ENCODE measurements around the gene MYH11.

Gene MYH11

GRCh38 chr16:15897121-15897780 lies 40.4 kb upstream of the MYH11 start:
- Histone ChIP-seq H2BK15ac (ENCODE audit: low read length) (no peak overlapping the region), H3K23ac (ENCODE audit: low read depth, low read length, poor library complexity) (no peak overlapping the region), H2AFZ (ENCODE audit: low read length) (no peak overlapping the region), H3K14ac (ENCODE audit: low read length) (no peak overlapping the region), H3K18ac (ENCODE audit: low read length) (no peak overlapping the region), H3K4me3 (ENCODE audit: low read length in 2 of 2) (no peak overlapping the region), H2BK12ac (ENCODE audit: low read length) (no peak overlapping the region), H2BK5ac (ENCODE audit: low read length) (no peak overlapping the region), H3K27me3 (ENCODE audit: control insufficient read depth in 3 of 3, insufficient read depth in 3 of 3, low read depth in 1 of 3, low read length in 3 of 3) (peaks cover 0 to 3% (median 0%) of the 10 kb centered on the region in 3 experiments), H3K4ac (ENCODE audit: low read length) (no peak overlapping the region), H3K9ac (ENCODE audit: low read depth, low read length, poor library complexity) (no peak overlapping the region), H3K9me3 (replicated peaks in 1 of 2; ENCODE audit: control insufficient read depth in 2 of 2, insufficient read depth in 1 of 2, low read depth in 1 of 2, low read length in 2 of 2) (no peaks in the 10 kb centered on the region), H2BK120ac (ENCODE audit: low read depth, low read length) (no peak overlapping the region), H4K8ac (ENCODE audit: low read depth, low read length) (no peak overlapping the region), H4K91ac (ENCODE audit: low read depth, low read length, poor library complexity) (no peak overlapping the region), H3K4me1 (ENCODE audit: control insufficient read depth in 2 of 2, insufficient read depth in 1 of 2, low read depth in 1 of 2, low read length in 2 of 2) (peaks cover 0 to 3% of the 10 kb centered on the region in 2 donors), H3K36me3 (replicated peaks in 1 of 2; ENCODE audit: control insufficient read depth in 2 of 2, insufficient read depth in 2 of 2, low read length in 2 of 2) (no peaks in the 10 kb centered on the region), H3K79me1 (ENCODE audit: low read depth, low read length) (no peaks in the 10 kb centered on the region), H3K4me2 (ENCODE audit: insufficient read depth, low read length, poor library complexity, severe bottlenecking) (no peak overlapping the region), H2AK5ac (ENCODE audit: low read depth, low read length) (no peak overlapping the region), H3K27ac (replicated peaks; ENCODE audit: low read length) (no peak overlapping the region)
- no CpG with 5 or more reads among the region's 8 CpGs for WGBS, 2 donors (ENCODE audit: extremely low coverage in 2 of 2, insufficient read length in 2 of 2, insufficient replicate concordance in 1 of 2)
- no peak for DNase-seq (ENCODE audit: low spot score)

GRCh38 chr16:15894571-15895374 lies 37.9 kb upstream of the MYH11 start:
- H4K91ac ChIP-seq (ENCODE audit: low read depth, low read length, poor library complexity): no peak overlapping the region
- H3K27me3 ChIP-seq (ENCODE audit: control insufficient read depth in 3 of 3, insufficient read depth in 3 of 3, low read depth in 1 of 3, low read length in 3 of 3): peaks cover 0 to 3% (median 0%) of the 10 kb centered on the region in 3 experiments
- H2BK5ac ChIP-seq (ENCODE audit: low read length): no peak overlapping the region
- H3K4me3 ChIP-seq (ENCODE audit: low read length in 2 of 2): no peak overlapping the region
- H3K36me3 ChIP-seq (replicated peaks in 1 of 2; ENCODE audit: control insufficient read depth in 2 of 2, insufficient read depth in 2 of 2, low read length in 2 of 2): no peaks in the 10 kb centered on the region
- H3K9ac ChIP-seq (ENCODE audit: low read depth, low read length, poor library complexity): no peak overlapping the region
- no peak overlapping the region for H3K4me2 ChIP-seq (ENCODE audit: insufficient read depth, low read length, poor library complexity, severe bottlenecking)
- no peak overlapping the region for H2AFZ ChIP-seq (ENCODE audit: low read length)
- H3K4ac ChIP-seq (ENCODE audit: low read length): no peak overlapping the region
- H4K8ac ChIP-seq (ENCODE audit: low read depth, low read length): no peak overlapping the region
- WGBS, 2 donors (ENCODE audit: extremely low coverage in 2 of 2, insufficient read length in 2 of 2, insufficient replicate concordance in 1 of 2): no CpG with 5 or more reads among the region's 7 CpGs
- no peak overlapping the region for H3K23ac ChIP-seq (ENCODE audit: low read depth, low read length, poor library complexity)
- no peak overlapping the region for H3K27ac ChIP-seq (replicated peaks; ENCODE audit: low read length)
- no peaks in the 10 kb centered on the region for H3K9me3 ChIP-seq (replicated peaks in 1 of 2; ENCODE audit: control insufficient read depth in 2 of 2, insufficient read depth in 1 of 2, low read depth in 1 of 2, low read length in 2 of 2)
- no peak for DNase-seq (ENCODE audit: low spot score)
- no peak overlapping the region for H2BK12ac ChIP-seq (ENCODE audit: low read length)
- H2BK15ac ChIP-seq (ENCODE audit: low read length): no peak overlapping the region
- H3K14ac ChIP-seq (ENCODE audit: low read length): no peak overlapping the region
- no peak overlapping the region for H2AK5ac ChIP-seq (ENCODE audit: low read depth, low read length)
- H3K4me1 ChIP-seq (ENCODE audit: control insufficient read depth in 2 of 2, insufficient read depth in 1 of 2, low read depth in 1 of 2, low read length in 2 of 2): peaks cover 0 to 3% of the 10 kb centered on the region in 2 donors
- H3K79me1 ChIP-seq (ENCODE audit: low read depth, low read length): no peaks in the 10 kb centered on the region
- H2BK120ac ChIP-seq (ENCODE audit: low read depth, low read length): no peak overlapping the region
- H3K18ac ChIP-seq (ENCODE audit: low read length): no peak overlapping the region

GRCh38 chr16:15891508-15891907 lies 34.7 kb upstream of the MYH11 start:
- peaks cover 4 to 7% of the 10 kb centered on the region in 2 donors for H3K4me1 ChIP-seq (ENCODE audit: control insufficient read depth in 2 of 2, insufficient read depth in 1 of 2, low read depth in 1 of 2, low read length in 2 of 2)
- no peak overlapping the region for H2BK12ac ChIP-seq (ENCODE audit: low read length)
- H4K8ac ChIP-seq (ENCODE audit: low read depth, low read length): no peak overlapping the region
- H3K23ac ChIP-seq (ENCODE audit: low read depth, low read length, poor library complexity): no peak overlapping the region
- H3K4me2 ChIP-seq (ENCODE audit: insufficient read depth, low read length, poor library complexity, severe bottlenecking): no peak overlapping the region
- H3K27ac ChIP-seq (replicated peaks; ENCODE audit: low read length): no peak overlapping the region
- no peak overlapping the region for H3K14ac ChIP-seq (ENCODE audit: low read length)
- no peak overlapping the region for H2BK120ac ChIP-seq (ENCODE audit: low read depth, low read length)
- no peak overlapping the region for H2BK5ac ChIP-seq (ENCODE audit: low read length)
- no peak overlapping the region for H3K9ac ChIP-seq (ENCODE audit: low read depth, low read length, poor library complexity)
- no peak overlapping the region for H2BK15ac ChIP-seq (ENCODE audit: low read length)
- H3K4me3 ChIP-seq (ENCODE audit: low read length in 2 of 2): no peak overlapping the region
- H2AK5ac ChIP-seq (ENCODE audit: low read depth, low read length): no peak overlapping the region
- H3K36me3 ChIP-seq (replicated peaks in 1 of 2; ENCODE audit: control insufficient read depth in 2 of 2, insufficient read depth in 2 of 2, low read length in 2 of 2): peaks cover 0 to 2% of the 10 kb centered on the region in 2 donors
- no peaks in the 10 kb centered on the region for H3K79me1 ChIP-seq (ENCODE audit: low read depth, low read length)
- H3K27me3 ChIP-seq (ENCODE audit: control insufficient read depth in 3 of 3, insufficient read depth in 3 of 3, low read depth in 1 of 3, low read length in 3 of 3): peaks cover 0 to 3% (median 0%) of the 10 kb centered on the region in 3 experiments
- DNase-seq (ENCODE audit: low spot score): no peak
- H3K9me3 ChIP-seq (replicated peaks in 1 of 2; ENCODE audit: control insufficient read depth in 2 of 2, insufficient read depth in 1 of 2, low read depth in 1 of 2, low read length in 2 of 2): no peaks in the 10 kb centered on the region
- H2AFZ ChIP-seq (ENCODE audit: low read length): no peak overlapping the region
- H4K91ac ChIP-seq (ENCODE audit: low read depth, low read length, poor library complexity): no peak overlapping the region
- no peak overlapping the region for H3K18ac ChIP-seq (ENCODE audit: low read length)
- H3K4ac ChIP-seq (ENCODE audit: low read length): no peak overlapping the region
- WGBS, 2 donors (ENCODE audit: extremely low coverage in 2 of 2, insufficient read length in 2 of 2, insufficient replicate concordance in 1 of 2): no CpG with 5 or more reads among the region's 3 CpGs
